Mesothelial cell of epicardium (in vitro differentiated cells): ENCODE measurements around the gene NOTCH3. TPM values are rescaled to one million over a fixed set of nuclear protein-coding genes. Genes with fewer than 3 reads are reported as not detected.

ENCODE experiments used
- DNase-seq, 2 experiments: peaks; one replicate each; pipeline ENCODE4 v3.0.0; 2021; ENCODE audit warnings: low spot score in 2 of 2; ENCODE audit not compliant: unreplicated experiment in 2 of 2
- H3K27ac Mint-ChIP-seq: 2 replicates; pipeline ENCODE4 v1.8.0; 2021; ENCODE audit warnings: mixed read lengths
- H3K27me3 Mint-ChIP-seq: 2 replicates; pipeline ENCODE4 v1.8.0; 2021; ENCODE audit warnings: low read depth, mixed read lengths
- H3K36me3 Mint-ChIP-seq: 2 replicates; pipeline ENCODE4 v1.8.0; 2021; ENCODE audit warnings: mixed read lengths
- H3K4me1 Mint-ChIP-seq: 2 replicates; pipeline ENCODE4 v1.8.0; 2021; ENCODE audit warnings: mixed read lengths
- H3K4me3 Mint-ChIP-seq: 2 replicates; pipeline ENCODE4 v1.8.0; 2021; ENCODE audit warnings: mild to moderate bottlenecking, moderate library complexity, mixed read lengths
- H3K9me3 Mint-ChIP-seq: 2 replicates; pipeline ENCODE4 v1.8.0; 2021; ENCODE audit warnings: mixed read lengths
- total RNA-seq: library from RNA; stranded (reverse); gene quantifications from 3 replicates; pipeline ENCODE4 v1.2.1, GENCODE V29; 2021
- TF ChIP-seq, protein P1 (sequence below): fragments of 200-600 bp; sonication (generic); IDR thresholded peaks from one replicate; pipeline ENCODE4 v1.5.0; 2021; ENCODE audit warnings: antibody characterized with exemption; ENCODE audit not compliant: unreplicated experiment

Gene NOTCH3
- total RNA-seq, 1 donor from 2014 or later, result 204 TPM

GRCh38 chr19:15149737-15150136, 51.1 kb downstream of the NOTCH3 start:
- Mint-ChIP-seq H3K27me3 (peaks cover 4% of the 10 kb centered on the region), H3K4me3 (no peak overlapping the region), H3K9me3 (peaks cover 9% of the 10 kb centered on the region), H3K36me3 (no peaks in the 10 kb centered on the region), H3K27ac (no peak overlapping the region), H3K4me1 (no peaks in the 10 kb centered on the region)
- TF ChIP-seq, protein P1, sequence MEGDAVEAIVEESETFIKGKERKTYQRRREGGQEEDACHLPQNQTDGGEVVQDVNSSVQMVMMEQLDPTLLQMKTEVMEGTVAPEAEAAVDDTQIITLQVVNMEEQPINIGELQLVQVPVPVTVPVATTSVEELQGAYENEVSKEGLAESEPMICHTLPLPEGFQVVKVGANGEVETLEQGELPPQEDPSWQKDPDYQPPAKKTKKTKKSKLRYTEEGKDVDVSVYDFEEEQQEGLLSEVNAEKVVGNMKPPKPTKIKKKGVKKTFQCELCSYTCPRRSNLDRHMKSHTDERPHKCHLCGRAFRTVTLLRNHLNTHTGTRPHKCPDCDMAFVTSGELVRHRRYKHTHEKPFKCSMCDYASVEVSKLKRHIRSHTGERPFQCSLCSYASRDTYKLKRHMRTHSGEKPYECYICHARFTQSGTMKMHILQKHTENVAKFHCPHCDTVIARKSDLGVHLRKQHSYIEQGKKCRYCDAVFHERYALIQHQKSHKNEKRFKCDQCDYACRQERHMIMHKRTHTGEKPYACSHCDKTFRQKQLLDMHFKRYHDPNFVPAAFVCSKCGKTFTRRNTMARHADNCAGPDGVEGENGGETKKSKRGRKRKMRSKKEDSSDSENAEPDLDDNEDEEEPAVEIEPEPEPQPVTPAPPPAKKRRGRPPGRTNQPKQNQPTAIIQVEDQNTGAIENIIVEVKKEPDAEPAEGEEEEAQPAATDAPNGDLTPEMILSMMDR, result no peak
- no peak for DNase-seq

GRCh38 chr19:15147090-15147489, 53.7 kb downstream of the NOTCH3 start:
- H3K9me3 Mint-ChIP-seq, result no peaks in the 10 kb centered on the region
- no peaks in the 10 kb centered on the region for H3K4me1 Mint-ChIP-seq
- TF ChIP-seq, protein P1, result no peak
- no peaks in the 10 kb centered on the region for H3K36me3 Mint-ChIP-seq
- no peak overlapping the region for H3K4me3 Mint-ChIP-seq
- H3K27ac Mint-ChIP-seq, result no peak overlapping the region
- peaks cover 1% of the 10 kb centered on the region for H3K27me3 Mint-ChIP-seq
- no peak for DNase-seq

- TF ChIP-seq, protein P1, result no peak
- no peak for DNase-seq
- H3K4me3 Mint-ChIP-seq, result no peak overlapping the region
- H3K27ac Mint-ChIP-seq, result no peak overlapping the region
- peaks cover 5% of the 10 kb centered on the region for H3K9me3 Mint-ChIP-seq
- peaks cover 5% of the 10 kb centered on the region for H3K27me3 Mint-ChIP-seq
- H3K4me1 Mint-ChIP-seq, result no peaks in the 10 kb centered on the region
- peaks cover 3% of the 10 kb centered on the region for H3K36me3 Mint-ChIP-seq
Observed at GRCh38 chr19:15144046-15144646, 56.6 kb downstream of the NOTCH3 start.

- Mint-ChIP-seq H3K27ac (no peak overlapping the region), H3K36me3 (peaks cover 3% of the 10 kb centered on the region), H3K27me3 (peaks cover 5% of the 10 kb centered on the region), H3K4me3 (no peak overlapping the region), H3K9me3 (peaks cover 13% of the 10 kb centered on the region), H3K4me1 (no peaks in the 10 kb centered on the region)
- TF ChIP-seq, protein P1, result no peak
- DNase-seq, result no peak
Observed at GRCh38 chr19:15142313-15142712, 58.5 kb downstream of the NOTCH3 start.

DNA sequence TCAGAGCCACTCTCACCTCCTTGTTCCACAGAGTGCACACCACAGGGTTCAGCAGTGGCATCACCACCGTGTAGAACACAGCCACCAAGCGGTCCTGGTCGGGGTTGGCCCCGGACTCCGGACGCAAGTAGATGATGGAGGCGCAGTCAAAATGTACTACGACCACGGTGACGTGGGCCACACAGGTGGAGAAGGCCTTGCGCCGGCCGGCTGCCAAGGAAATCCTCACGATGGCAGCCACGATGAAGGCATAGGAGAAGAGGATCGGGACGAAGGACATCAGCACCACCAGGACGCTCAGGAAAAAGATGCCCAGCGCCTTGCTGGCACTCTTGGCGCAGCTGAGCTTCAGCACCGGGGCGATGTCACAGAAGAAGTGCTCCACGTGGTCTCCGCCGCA, 59.7 kb downstream of the NOTCH3 start:
- peaks cover 17% of the 10 kb centered on the region for H3K9me3 Mint-ChIP-seq
- peaks cover 3% of the 10 kb centered on the region for H3K36me3 Mint-ChIP-seq
- H3K27ac Mint-ChIP-seq, result no peak overlapping the region
- TF ChIP-seq, protein P1, result no peak
- DNase-seq, result no peak
- peaks cover 5% of the 10 kb centered on the region for H3K27me3 Mint-ChIP-seq
- H3K4me1 Mint-ChIP-seq, result no peaks in the 10 kb centered on the region
- H3K4me3 Mint-ChIP-seq, result no peak overlapping the region

GRCh38 chr19:15138427-15138826, 62.4 kb downstream of the NOTCH3 start:
- DNase-seq, result no peak
- Mint-ChIP-seq H3K4me3 (no peak overlapping the region), H3K27ac (no peak overlapping the region), H3K27me3 (peaks cover 5% of the 10 kb centered on the region), H3K36me3 (peaks cover 3% of the 10 kb centered on the region), H3K4me1 (no peaks in the 10 kb centered on the region), H3K9me3 (peaks cover 17% of the 10 kb centered on the region)
- TF ChIP-seq, protein P1, result no peak
